Lung microvascular endothelial cell (primary cell): ENCODE measurements around the gene FAM163A. TPM values are rescaled to one million over a fixed set of nuclear protein-coding genes. Genes with fewer than 3 reads are reported as not detected.
"Not testable (repeated sequence)": the region's sequence is repeated elsewhere in the genome, so short reads cannot be mapped to it uniquely, and the experiment has no call there.

Experiments
- DNase-seq, 2 donors: peaks; one replicate each; pipeline versions ENCODE4 v3.0.0 to v3.0.0-alpha.2; 2010; ENCODE audit warnings: low read depth in 2 of 2
- total RNA-seq: library from RNA; depleted of rRNA; stranded (reverse); fragments of >200 nt; gene quantifications from 2 replicates; pipeline ENCODE4 v1.2.1, GENCODE V29; 2014

FAM163A gene
- total RNA-seq, 1 donor from 2014 or later, result under 0.01 TPM

DNA sequence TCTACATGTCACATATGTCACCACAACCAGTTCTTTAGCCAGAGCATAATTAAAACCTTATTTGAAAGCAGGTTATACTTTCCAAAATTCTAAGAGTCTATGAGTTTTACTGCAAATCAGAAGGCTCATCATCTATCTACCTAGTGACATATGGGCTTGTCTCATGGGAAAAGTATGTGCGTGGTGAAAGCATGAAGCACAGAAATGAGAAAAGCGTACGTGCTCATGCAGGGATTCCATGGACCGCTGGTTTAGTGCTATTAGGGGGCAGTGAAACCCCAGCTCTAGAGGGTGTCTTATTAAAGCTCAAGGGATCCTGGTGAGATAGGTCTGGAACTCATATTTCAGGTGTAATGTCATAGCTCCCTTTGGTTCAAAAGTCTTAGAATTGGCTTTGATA lies 50.2 kb downstream of the FAM163A start:
- DNase-seq, result no peak

DNA sequence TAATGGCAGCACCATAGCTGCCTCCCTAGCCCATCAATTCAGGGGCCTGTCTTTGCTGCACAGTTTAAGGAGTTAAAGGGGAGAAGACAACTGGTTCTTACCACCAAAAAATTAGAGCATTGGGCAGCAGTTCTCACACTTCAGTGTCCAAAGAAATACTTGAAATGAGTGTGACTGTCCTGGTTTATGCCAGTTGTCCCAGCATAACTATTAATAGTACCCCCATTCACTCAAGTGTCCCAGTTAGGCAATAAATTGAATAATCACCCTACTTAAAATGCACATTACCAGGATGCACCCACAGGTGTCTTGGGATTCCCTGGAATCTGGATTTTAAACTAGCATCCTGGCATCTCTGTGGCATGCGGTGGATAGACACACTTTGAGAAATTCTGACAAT lies 51.1 kb downstream of the FAM163A start:
- no peak for DNase-seq

DNA sequence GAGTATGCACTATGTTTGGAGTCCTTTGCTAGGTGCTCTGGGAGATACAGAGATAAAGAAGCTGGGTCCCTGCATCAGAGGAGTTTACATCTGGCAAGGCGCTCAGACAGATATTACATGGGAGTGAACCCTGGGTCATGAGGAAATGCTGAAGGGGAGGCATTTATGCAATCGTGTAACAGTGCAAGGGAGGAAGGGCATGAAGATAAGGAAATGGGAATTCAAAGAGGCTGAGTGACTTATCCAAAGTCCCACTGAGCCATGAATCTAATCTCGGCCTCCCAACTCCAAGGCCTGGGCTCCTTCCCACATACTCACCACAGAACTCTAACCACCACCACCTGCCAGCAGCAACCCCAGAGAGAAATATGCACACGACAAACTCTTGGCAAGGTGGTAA lies 51.6 kb downstream of the FAM163A start:
- no peak for DNase-seq

DNA sequence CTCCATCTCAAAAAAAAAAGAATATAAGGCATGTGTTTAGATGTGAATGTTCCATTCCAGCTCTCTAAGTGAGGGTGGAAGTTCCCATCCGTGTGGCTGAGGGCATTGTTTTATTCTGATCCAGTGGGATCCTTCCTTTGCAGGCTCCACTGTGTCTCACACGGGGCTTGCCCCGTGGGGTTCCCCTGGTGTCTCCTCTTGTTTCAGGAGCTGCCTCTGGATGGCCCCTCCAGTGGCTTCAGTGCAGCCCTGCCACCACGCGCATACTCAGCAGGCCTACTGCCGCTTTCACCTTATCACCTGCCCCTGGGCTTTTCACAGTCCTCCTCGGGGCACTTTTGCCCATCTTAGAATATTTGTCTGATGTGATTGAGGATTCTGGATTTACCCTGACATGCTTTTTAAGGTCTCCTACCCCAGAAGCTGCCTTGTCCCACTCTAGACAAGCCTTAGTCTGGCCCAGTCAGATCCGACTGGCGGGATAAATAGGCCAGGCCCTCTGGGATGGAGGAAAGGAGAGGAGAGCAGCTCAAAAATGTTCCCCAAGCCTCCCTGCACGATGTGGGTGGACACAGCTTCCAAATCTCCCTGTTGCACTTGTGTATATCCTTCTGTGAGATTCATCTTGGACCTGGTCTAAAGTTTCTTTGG lies 55.2 kb downstream of the FAM163A start:
- DNase-seq, result no peak

DNA sequence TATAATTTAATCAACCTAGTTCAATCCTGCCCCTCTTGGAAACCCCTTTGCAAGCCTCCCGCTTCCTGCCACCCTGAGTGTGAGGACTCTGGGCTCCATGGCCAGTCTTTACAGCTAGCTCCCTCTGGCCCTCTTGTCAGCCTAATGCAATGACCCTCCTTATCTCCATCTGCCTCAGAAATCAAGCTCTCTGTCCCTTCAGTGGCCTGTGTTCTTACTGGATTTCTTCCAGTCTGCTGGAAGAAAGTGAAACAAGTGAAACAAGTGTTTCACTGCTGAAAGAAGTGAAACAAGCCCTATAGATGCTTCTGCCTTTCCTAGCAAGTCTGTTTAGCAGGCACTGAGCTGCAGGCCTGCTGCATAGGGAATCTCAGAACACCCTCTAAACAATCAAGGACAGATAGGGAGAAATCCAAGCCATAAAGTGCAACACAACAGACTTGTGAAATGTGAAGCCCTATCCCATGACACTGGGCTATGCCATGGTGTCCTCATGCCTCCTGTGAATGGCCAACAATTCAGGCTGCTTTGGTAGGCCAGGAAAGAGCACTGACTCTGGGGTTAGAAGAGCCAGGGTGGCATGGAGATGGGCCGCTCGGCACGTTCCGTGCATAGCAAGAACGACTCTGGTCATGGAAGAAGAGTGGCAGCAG lies 55.9 kb downstream of the FAM163A start:
- no peak for DNase-seq

DNA sequence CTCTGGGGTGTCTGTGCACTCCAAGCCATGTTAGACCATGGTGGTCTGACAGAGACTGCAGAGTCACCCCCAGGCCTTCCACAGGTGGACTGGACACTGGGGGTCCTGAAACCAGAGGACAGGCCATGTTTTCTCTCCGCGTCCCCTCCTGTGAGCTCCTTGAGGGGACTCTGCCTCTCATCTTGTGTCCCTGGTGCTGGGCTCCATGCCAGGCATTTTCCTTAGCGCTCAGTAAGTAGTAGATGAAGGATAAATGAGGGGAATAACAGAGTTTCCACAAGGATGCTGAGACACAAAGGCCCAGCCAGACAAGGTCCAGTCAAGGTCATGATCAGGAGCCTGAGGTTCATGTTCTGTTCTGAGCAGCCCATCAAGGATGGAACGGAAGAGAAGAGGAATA lies 57.4 kb downstream of the FAM163A start:
- no peak for DNase-seq

DNA sequence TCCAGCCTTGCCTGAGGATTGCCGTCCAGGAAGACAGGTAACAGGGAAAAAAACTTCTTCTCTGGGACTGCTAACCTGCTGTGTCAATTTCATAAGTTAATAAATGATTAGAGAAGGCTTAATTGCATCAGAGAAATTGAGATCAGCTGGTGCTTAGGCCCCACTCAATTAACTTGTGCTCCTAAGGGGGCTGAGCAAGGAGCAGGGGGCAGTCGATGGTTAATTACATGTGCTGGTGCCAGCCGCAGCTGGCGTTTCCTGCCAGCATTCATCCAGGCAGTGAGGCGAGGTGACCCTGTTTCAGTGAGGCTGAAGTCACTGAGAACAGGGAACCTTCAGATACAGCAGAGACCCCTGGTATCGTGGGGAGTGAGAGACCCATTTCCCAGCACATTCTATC lies 60.0 kb downstream of the FAM163A start:
- no peak for DNase-seq

DNA sequence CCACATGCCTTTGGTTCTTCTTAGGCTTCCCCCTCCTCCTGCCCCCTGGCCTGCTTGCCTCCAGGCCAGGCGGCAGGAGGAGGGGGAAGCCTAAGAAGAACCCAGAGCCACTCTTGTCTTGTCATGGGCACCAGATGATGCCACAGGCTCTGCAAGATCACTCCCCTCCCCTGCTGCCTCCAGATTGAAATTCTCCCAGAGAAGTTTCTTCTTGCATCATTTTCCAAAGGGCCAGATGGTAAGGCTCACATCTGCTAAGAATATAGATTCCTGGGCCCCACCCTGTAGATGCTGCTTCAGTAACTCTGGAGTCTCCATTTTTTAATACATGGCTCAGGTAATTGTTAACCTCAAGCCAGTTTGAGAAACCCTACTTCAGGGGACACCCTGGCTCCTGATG lies 60.8 kb downstream of the FAM163A start:
- DNase-seq, result no peak

DNA sequence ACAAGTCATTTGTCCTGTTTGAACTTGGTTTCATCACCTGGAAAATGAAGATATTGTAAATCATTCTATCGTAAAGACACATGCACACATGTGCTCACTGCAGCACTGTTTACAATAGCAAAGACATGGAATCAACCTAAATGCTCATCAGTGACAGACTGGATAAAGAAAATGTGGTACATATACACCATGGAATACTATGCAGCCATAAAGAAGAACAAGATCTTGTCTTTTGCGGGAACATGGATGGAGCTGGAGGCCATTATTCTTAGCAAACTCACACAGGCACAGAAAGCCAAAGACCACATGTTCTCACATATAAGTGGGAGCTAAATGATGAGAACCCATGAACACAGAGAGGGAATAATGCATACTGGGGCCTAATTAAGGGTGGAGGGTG lies 61.3 kb downstream of the FAM163A start:
- DNase-seq, result not testable (repeated sequence)

DNA sequence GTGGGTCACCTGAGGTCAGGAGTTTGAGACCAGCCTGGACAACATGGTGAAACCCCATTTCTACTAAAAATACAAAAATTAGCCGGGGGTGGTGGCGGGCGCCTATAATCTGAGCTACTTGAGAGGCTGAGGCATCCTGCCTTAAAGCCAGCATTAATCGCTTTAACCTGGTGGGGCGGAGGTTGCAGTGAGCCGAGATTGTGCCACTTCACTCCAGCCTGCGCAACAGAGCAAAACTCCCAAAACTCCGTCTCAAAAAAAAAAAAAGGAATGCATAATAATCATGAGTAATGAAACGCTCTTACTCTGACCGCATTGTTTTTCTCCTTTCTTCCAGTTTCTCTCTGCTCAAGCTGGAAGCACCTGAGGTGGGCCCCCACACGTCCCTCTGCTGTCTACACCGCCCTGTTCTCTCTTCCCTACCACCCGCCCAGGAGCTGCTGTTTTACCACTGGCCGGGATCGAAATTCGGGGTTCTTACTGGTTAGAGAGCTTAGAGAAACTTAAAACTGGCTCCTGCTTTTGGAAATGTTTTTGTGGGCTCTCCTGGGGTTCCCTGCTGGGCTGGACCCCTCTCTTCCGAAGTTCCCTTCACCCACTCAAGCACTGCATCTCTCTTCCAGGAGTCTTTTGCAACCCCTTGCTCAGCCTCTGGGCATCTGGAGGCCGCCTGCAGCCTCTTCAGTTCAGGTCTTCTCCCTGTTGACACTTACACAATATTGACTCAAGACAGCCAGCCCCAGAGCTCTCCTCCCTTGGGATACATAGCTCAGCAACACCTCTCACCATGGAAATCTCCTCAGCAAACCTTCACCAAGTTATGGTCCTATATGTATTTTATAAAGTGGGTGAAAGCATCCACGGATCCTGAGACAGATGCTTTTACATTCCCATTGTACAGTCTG lies 62.5 kb downstream of the FAM163A start:
- DNase-seq, result no peak

DNA sequence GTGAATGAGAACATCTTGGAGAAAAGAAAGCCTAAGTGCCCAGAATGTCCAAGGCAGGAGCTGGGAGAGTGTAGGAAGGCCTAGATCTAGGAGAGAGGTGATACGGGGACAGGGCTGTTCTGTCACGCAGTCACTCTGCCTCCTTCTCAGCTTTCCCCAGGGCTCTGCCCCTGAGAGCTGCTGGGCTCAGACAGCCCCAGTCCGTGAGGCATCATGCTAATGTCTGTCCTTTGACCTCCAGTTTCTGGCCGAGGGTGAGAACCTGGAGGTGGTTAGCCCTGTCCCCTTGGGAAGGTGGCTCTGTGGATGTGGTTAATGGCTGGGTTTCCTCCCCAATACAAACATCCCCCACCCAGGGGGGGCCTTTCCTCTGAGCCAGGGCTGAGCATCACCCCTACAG lies 63.2 kb downstream of the FAM163A start:
- no peak for DNase-seq

DNA sequence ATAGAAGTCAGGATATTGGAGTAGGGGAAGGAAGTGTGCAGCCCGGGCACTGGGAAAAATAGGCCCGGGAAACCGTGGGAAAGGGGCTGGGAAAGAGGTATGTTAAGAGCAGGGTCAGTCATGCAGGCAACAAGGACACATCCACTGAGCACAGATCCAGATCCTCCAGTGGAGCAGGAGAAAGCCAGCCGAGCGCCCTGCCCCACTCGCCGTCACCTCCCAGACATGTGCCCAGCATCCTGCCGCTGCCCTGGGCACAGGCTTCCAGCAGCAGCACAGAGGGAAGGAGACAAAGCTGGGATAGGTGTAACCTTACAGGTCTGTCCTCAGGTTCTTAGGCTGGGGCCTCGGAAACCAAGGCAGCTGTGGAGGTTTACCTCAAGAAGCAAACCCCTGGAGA lies 64.2 kb downstream of the FAM163A start:
- DNase-seq, result peak; percentile 23 to 57

DNA sequence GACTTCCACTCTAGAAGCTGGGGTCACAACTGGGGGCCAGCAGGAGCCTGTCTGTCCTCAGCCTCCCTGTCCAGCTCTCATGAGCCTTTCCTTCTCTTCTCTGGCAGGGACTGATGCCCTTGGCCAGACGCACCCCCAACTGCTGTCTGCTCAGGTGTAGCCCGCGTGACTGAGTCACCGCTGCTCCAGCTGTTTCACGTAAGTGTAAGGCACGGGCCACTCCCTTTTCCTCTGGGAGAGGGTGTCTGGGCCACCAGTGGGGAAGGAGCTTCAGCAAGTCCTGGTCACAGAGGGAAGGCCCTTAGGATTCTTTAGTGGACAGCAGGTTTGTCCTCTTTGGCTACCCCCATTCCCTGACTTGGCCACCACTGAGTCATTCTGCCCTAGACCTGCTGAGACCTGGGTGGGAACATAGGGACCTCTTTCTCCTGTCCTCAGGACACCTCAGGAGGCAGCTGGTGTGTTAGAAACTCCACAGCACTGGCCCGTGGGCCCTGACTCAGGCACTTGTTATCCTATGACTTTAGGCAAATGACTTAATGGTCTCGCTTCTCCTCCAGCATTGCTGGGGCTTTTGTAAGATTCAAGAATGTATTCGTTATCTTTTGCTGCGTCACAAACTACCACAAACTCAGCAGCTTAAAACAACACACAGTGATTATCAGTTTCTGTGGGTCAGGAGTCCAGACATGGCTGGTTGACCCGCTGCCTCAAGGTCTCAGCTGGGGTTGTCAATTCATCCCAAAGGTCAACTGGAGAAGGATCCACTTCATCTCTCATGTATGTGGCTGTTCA lies 64.8 kb downstream of the FAM163A start:
- DNase-seq, result peak in 1 of 2 donors; percentile 19

DNA sequence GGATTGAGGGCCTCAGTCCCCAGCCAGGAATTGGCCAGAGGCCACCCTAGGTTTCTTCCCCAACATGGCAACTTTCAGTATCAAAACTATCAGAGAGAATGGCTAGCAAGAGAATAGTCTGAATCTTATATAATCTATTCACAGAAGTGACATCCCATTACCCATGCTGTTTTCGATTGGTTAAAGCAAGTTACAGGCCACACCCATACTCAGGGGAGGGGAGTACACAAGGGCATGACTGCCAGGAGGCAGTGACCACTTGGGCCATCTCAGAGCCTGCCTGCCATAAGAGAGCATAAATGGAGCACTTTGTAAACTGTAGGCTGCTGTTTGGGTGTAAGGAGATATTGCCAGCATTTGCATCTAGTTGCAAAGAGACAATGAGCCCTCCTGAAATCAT lies 65.4 kb downstream of the FAM163A start:
- DNase-seq, result no peak

DNA sequence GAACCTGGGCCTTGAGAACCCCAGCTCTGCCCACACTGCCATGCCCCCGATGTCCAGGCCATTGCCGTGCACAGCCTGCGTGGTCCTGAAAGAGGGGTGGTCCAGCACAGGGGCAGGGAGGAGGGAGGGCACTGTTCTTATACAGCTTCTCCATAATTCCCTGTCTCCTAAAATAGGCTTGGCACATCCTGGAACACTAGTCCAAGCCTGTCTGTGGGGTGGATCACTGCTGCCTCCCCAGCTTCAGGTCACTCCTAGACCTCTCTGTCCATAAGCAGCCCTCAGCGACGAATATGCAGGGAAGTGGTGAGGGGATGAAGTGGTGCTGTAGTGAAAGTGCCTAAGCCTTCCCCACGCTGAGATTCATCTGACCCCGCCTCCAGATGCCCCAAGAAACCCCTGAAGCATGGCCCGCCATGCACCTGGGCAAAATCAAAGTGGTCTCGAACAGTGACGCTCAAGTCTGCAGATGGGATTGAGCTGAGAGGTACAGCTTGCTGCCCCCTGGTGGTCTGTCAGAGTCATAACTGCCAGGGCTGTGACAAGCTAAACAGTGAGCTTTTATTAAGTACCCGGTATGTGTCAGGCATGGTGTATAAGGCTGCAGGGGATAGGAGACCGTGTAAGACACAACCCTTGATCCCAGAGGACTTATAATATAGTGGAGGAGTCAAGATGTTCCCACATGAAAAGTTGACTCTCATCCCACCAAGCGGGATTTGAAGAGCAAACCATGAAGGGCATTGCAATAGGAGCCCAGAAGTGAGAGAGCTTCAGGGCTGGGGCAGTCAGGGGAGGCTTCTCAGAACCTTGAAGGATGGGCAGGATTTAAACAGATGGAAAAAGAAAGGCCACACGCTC lies 66.6 kb downstream of the FAM163A start:
- peak; percentile 84 to 89 for DNase-seq

DNA sequence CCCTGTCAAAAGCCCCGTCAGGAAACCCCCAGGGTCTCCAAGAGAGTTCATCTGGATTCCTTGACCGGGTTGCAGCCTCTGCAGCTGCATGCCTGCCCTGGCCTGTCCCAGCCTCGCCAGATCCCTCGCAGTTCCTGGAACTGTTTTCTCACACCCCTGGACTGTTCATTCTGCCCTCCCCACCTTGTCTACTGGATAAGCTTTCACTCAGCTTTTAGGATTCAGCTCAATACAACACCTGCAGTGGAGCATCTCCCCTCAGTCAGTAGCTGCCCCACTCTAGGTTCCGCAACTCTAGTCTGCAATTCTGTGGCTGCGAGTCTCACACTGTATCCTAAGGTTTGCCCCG lies 67.2 kb downstream of the FAM163A start:
- DNase-seq, result no peak

DNA sequence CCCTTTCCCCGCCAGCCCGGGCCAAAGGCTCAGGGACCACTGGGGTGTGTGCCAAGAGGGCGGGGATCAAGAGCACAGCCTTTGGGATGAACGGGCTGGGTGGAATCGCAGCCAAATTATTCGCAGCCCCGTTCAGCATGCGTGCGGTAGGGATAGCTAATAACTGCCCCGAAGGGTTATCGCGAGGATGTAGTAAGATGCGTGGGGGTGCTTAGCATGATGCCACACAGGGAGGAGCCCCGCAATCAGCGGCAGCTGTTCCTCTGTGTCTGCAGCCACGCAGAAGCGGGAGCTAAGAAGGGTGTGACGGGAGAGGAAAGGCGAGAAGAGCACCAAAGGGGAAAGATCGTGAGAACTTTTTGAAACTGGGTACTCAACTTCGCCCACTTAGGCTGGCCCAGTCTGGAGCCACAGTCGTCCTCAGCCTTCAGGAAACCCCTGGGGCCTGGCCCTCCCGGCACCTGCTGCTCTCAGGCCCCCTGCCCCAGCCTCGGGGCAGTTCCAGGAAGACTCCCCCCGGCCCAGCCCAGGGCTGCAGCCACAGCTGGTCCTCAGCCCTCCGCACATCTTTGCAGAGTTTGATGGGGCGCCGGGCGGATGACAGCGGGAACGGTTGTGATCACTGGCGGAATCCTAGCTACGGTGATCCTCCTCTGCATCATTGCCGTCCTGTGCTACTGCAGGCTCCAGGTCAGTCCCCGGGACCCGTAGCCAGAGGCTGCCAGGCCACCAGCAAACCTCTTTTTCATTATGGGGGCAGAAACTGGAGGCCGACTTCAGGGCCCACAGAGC lies 69.6 kb downstream of the FAM163A start:
- DNase-seq, result no peak

DNA sequence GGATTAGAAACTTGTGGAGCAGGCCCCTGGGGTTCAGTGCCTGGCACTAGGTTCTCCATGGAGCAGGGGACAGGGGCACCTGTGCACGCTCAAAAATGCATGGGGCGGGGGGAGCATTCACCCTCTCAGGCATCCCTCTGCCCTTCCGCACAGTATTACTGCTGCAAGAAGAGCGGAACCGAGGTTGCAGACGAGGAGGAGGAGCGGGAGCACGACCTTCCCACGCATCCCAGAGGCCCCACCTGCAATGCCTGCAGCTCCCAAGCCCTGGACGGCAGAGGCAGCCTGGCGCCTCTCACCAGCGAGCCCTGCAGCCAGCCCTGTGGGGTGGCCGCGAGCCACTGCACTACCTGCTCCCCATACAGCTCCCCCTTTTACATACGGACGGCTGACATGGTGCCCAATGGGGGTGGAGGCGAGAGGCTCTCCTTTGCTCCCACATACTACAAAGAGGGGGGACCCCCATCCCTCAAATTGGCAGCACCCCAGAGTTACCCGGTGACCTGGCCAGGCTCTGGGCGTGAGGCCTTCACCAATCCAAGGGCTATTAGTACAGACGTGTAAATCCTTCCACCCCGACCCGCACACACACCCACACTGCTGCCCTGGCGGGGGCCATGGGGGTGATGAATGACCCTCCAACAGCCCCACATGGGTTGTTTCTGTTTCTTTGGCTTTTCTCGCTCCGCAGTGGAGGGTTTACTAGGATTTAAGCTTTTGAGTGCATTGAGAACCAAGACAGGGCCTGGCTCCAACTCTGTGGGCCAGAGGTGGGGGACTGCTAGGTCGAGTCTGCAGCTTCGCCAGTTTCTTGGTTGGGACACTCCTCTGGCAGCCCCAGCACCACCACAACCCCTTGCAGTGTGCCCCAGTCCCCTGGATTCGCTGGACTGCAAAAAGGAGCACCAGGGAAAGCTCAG lies 70.8 kb downstream of the FAM163A start:
- no peak for DNase-seq

DNA sequence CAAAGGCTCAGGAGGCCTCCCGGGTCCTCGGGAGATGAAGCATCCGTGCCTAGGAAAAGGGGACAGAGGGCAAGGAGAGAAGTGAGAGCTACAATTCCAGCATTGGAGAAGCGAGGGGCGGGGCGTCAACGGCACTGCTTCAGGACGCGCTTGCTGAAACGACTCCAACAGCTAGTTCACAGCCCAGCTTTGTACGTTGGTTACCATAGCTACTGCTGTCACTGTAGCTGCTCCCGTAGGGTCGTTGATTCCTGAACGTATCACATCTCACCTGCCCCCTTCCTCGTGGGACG lies 71.4 kb downstream of the FAM163A start:
- no peak for DNase-seq
